ENCODE measurements around the gene IQSEC3.

IQSEC3 gene

DNA sequence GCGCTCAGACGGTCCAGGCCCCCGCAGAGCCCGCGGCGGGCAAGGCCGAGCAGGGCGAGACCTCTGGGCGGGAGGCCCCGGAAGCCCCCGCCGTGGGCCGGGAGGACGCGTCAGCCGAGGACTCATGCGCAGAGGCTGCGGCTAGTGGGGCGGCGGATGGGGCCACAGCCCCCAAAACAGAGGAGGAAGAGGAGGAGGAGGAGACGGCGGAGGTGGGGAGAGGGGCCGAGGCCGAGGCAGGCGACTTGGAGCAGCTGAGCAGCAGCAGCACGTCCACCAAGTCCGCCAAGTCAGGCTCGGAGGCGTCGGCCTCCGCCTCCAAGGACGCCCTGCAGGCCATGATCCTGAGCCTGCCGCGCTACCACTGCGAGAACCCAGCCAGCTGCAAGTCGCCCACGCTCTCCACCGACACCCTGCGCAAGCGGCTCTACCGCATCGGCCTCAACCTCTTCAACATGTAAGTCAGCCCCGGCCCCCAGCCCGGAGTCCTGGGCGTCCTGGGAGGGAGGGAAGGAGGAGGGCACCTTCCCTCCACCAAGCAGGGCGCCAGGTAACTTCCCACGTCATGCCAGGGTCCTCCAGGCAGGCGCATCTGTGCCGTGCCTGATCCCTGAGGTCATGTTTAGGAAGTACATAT lies 72.4 kb downstream of the IQSEC3 start:
- DNase-seq (ENCODE audit: low read depth in 2 of 2) = peak in 1 of 2 experiments; percentile 15

DNA sequence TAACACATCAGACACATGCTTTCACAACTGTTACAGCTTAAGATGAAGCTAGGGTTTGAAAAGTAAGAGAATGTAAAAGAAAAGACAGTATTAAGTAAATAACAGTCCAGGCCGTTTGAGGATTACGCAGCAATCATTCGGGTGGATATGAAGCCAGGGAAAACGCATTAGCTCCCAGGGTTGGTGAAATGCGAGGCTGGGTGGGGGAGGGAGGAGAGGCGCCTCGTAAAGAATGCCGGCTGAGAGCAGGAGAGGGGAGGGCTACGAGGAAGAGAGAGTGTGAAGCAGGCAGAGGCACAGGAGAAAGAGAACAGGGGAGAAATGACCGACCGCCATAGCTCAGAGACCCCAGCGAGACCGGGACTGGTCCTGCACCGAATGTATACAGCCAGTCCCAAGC lies 73.0 kb downstream of the IQSEC3 start:
- no peak for DNase-seq (ENCODE audit: low read depth in 2 of 2)

DNA sequence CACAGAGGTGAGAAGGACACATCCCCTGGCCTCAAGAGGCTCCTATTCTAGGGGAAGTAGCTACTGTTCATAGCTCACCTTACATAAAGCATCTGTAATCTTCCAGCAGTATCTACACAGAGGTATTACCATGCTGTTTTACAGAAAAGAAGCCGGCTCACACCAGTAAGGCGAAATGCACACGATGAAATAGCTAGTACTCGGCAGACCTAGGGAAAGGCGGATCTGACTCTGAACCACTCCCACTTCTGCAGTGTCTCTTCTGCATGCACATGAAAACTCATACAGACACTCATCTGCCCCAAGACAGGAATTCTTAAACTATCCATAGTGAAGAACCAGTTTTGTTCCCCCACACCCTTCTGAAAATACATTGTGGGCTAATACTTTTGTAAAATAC lies 73.6 kb downstream of the IQSEC3 start:
- no peak for DNase-seq (ENCODE audit: low read depth in 2 of 2)

DNA sequence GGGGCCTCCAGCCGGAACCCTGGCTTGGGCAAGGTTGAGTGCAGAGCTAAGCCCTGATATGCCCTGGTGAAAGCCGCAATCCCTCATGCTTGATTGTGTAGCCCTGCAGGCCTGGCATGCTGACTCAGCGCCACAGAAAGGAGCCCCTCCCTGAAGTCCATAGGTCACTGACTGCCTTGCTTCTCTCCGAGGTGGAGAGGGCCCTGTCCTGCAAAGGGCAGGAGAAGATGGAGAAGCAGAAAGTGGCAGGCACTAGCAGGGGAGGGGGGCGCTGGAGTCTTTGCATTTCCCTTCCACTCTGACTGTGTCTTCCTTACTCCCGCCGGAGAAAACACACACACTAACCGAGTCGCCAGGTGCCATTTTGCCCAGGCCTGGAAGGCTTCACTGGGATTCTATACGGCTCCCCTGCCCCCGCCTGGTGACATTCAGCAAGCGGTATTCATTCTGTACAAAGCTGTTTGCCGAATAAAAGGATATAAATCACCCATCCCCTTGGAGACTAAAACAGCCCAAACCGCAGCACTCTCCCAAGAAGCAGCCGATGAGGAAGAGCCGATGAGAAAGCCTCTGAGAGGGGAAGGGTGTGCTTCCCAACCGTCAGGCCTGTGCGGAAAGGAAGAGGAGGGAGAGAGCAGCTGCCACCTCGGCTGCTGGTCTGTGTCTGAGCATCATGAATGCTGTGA lies 77.5 kb downstream of the IQSEC3 start:
- DNase-seq (ENCODE audit: low read depth in 2 of 2) = no peak

DNA sequence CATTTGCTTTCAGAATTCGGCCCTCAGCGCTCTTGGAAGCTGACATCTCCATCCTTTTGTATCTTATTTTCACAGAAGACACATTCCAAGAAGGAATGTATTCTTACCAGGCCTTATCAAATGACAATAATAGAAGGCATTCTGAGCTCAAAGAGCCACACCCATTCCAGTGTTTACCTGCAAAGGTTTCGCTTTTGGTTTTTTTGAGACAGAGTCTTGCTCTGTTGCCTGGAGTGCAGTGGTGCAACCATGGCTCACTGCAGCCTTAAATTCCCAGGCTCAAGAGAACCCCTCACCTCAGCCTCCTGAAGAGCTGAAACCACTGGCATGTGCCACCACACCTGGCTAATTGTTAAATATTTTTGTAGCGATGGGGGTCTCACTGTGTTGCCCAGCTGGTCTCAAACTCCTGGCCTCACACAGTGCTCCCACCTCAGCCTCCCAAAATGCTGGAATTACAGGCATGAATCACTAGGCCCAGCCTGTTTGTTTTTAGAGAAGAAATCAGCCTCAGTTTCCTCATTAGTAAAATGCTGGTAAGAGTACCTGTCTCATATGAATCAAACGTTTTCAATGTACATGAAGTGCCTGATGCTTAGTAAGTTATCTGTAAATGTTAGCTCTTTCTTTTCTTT lies 78.2 kb downstream of the IQSEC3 start:
- no peak for DNase-seq (ENCODE audit: low read depth in 2 of 2)

DNA sequence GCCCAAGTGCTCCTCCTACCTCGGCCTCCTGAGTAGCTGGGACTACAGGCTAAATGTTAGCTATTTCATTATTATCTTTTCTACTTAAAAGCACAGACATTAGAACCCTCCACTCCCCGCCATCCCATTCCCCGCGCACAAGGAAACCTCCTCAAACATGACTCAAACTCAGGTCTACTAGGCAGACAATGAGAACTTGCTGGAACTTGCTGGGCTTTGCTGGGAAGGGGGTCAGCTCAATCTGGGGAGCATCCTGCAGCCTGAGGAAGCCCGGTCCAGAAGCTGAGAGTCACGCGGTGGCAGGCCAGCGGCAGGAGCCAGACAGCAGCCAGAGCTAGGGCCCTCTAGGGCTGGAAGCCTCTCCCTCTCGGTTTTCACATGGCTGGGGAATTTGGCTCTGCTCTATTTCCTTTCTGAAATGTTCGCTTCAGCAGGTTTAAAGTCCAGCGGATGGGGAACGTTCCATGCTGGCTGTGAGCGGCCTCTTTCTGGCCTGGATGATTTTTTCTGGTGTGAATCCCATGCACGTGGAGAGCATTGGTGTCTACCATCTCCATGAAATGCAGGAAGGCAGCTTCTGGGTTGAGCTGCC lies 78.9 kb downstream of the IQSEC3 start:
- DNase-seq (ENCODE audit: low read depth in 2 of 2) = no peak

DNA sequence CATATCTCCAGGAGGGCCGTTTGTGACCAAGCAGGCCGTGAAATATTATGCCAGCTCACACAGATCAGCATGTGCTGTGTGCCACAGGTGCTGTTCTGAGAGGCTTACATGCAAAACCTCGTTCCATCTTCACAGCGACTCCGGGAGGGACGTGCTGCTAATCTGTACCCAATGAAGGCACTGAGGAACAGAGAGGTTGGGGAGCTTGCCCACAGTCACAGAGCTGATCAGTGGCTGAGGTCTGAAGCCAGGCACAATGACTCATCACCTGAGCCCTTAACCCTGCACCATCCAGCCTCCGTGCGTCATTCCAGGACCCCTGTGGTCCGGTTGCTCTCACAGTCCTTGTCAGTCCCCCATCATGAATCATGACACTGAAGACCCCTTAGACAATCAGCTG lies 80.7 kb downstream of the IQSEC3 start:
- no peak for DNase-seq (ENCODE audit: low read depth in 2 of 2)

DNA sequence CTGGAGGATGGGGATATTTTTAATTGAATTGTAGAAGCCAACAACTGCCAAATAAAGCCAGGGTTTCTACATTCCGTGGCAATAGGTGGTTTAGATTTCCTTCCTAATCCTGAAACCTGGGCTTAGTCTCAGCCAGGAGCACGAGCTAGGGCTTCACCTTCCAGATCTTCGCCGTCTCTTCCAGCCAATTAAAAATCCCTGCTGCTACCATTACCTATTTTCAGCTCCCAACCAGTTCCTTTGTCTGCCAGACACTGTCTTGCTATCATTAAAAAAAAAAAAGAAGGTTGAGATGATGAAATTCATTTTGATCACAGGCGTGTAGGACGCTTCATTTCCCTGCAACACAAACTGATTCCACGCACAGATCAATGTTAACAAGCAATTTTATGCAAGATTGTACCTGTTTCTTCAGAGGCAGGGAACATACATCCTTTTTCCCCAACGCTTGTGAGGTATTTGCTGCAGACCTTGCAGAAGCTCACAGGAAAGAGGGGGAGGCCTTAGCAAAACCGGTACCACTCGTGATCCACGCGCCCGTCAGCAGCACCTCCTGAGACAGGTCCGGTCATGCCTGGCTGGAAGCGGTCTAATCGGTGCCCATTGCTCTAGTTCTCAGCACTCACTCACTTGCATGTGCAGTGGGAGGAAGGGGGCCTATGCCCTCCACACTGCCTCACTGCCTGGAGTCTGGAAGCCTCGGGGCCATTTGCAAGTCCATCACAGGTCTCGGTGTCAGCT lies 82.3 kb downstream of the IQSEC3 start:
- no peak for DNase-seq (ENCODE audit: low read depth in 2 of 2)

DNA sequence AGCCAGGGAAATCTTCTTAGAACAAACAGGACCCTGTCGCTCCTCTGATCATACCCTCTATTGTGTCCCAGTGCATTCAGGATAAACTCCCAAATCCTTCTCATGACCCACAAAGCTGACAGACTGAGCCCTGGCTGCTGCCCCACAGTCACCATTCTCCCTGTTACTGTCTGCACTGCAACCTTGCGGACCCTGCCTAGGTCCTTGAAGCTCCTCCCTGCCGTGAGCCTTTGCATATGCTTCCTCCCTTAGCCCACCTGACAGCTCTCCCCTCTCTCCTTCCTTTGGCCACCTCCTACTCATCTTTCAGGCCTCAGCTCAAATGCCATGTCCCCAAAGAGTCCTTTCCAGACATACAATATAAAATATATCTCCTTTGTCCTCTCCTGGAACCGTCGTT lies 85.0 kb downstream of the IQSEC3 start:
- no peak for DNase-seq (ENCODE audit: low read depth in 2 of 2)

DNA sequence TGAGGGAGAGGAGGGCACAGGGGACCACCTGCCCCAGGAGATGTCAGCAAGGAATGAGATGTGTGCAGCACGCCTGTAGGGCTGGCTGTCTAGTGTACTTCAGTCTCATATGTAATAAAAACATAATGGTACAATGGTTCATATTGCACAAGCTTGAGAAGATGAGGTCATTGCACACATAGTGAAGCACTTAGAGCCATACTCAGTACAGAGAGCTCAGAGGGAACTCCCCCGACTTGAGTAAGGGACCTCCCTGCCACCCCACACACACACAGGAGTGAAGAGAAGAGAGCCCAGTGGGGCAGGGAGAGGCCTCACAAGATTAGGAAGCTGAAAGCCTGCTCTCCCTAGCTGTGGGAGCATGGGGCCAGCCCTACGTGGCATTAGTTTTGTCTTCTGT lies 85.9 kb downstream of the IQSEC3 start:
- no peak for DNase-seq (ENCODE audit: low read depth in 2 of 2)

DNA sequence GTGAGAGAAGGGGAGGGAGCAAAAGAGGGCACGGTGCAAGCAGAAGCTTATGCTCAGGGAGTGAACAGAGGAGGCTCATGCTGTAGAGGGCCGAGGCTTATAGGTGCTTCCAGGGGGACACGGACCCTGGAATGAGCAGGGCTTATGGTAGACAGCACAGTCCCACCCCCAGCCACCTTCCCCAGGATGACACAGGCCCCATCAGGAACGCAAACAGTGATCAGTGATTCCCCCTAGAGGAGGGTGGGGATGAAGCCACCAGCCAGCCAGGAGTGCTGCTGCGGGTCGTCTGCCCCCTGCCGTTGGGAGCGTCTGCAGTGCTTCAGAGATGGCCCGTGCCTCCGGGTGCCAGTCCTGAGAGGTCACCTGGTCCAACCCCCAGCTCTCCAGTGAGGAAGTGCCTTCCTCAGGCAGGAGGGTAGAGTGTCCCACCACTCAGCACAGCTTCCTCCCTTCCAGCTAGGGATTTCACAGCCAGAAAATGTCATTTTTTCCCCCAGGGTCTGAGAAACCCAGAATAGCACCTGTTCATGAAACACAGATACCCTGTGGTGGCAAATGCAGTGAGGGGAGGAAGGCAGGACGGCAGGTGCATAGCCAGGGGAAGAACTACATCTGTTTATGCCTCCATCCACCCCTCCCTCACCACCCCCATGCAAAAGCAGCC lies 86.6 kb downstream of the IQSEC3 start:
- peak in 1 of 2 experiments; percentile 49 for DNase-seq (ENCODE audit: low read depth in 2 of 2)

DNA sequence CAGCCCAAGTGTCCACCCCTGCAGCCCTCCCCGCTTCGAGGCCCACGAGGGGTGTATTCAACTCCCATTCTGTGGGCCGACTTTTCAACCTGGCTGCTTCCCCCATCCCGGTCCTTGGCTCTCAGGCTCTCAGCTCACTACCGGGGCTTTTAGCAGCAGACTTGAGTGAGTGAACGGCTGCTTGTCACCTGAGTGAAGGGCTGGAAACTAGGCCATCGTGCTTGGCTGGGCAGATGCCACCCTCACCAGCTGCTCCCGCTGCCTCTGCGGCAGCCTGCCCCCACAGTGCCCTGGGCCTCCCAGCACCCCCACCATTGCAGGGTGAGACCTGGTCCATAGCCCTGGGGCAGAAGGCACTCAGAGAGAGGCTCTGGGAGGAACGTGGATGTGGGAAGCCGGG lies 87.5 kb downstream of the IQSEC3 start:
- no peak for DNase-seq (ENCODE audit: low read depth in 2 of 2)

DNA sequence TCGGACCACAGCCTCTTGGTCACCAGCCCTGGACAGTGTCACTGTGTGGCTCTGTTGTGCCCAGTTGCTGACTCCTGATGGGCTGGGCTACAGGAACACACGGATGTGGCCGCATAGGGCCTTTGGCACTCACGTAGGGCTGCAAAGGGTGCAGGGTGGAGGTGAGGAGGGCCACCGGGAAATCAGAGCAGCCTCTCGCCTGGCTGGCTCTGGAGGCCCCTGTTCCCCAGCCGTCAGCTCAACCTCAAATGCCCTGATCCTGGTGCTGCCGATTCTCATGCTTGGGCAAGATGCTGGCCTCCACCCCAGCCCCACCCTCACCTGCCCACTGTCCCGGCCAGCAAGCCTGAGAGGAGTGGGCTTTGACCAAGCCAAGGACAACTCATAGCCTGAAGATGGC lies 88.4 kb downstream of the IQSEC3 start:
- DNase-seq (ENCODE audit: low read depth in 2 of 2) = no peak

DNA sequence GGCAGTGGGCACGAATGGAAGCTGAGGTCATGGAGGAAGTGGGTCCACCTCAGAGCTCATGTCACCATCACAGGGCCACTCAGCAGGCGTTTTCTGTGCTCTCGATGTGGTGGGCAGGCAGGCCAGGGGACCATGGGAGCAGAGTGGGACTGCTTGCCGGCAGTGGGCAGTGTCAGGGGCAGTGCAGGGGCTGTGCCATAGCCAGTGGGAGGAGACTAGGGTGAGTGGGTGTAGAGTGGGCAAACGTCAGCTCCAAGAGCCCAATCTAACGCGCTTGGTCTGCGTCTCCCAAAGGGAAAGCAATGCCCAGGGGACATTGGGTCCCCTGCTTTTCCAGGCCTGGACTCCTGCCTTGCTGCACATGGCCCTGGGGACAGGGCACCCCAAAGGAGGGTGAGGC lies 89.1 kb downstream of the IQSEC3 start:
- no peak for DNase-seq (ENCODE audit: low read depth in 2 of 2)

DNA sequence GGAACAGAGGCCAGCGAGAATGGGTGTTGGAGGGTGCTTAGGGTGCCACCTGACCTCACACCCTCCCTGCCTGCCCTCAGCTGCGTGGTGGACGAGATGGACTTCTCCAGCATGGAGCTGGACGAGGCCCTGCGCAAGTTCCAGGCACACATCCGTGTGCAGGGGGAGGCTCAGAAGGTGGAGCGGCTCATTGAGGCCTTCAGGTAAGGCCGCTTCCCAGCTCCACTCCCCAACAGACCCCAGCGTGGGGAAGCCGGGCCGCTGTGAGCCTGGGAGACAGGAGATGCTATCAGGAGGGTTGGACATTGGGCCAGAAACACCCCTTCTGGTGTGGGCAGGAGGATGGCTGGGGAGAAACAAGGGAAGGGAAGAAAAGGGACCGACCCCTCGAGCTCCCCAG lies 90.4 kb downstream of the IQSEC3 start:
- DNase-seq (ENCODE audit: low read depth in 2 of 2) = no peak

DNA sequence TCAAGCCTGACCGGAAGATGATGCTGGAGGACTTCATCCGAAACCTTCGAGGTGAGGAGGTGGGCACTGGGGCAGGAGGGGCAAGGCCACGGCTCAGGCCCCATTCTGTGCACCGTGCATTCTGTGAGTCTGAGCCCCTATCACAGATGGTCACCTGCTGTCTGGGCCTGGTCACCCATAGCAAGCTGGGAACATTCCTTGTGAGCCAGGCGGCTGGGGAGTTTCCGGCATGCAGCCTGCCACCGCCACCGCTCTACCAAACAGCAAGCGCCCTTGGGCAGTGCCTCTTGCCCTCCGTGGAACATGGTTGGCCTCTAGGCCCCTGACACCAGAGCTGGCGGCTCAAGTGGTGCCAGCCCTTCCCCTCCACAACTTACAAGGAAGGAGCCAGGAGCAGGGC lies 91.1 kb downstream of the IQSEC3 start:
- no peak for DNase-seq (ENCODE audit: low read depth in 2 of 2)

DNA sequence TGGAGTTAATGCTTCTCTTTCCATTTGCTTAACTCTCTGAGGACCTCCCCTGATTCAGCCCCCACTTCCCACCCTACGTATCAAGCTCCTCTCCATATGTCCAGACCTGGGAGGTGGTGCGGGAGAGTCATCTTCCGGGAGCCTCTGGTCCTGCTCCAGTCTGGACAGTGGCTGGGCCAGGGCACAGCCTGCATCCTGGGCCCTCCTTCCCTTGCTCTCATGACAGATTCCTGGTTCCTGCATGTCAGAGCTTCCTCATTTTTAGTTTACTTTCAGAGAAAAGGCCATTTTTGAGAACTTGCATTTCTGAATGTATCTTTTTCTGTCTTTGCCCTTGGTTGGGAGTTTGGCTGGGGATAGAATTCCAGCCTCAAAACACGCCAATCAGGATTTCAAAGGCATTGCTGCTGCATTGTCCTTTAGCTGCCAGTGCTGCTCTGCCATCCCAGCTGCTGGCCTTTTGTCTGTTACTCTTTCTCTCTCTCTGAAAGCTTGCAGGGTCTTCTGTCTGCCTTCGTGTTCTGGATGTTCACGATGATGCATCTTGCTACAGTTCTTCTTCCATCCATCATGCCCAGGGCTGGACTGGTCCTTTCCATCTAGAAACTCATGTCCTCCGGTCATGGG lies 92.7 kb downstream of the IQSEC3 start:
- DNase-seq (ENCODE audit: low read depth in 2 of 2) = no peak

DNA sequence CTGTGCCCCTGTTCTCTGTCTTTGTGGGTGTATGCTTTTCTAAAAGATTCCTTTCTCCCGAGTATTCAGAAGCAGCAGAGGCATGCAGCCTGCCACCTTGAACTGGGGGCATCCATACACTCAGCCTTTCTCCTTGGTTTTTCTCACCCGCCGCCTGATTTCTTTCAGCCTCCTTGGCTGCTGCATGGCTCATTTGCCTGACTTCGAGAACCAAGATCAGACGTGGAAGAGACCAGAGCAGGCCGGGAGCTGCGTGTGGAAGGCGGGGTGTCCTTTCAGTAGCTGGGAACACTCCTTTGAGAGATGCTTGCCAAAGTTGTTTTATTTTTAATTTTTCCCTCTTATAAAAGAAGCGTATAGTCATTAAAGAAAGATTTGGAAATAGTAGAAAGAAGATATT lies 94.3 kb downstream of the IQSEC3 start:
- no peak for DNase-seq (ENCODE audit: low read depth in 2 of 2)

DNA sequence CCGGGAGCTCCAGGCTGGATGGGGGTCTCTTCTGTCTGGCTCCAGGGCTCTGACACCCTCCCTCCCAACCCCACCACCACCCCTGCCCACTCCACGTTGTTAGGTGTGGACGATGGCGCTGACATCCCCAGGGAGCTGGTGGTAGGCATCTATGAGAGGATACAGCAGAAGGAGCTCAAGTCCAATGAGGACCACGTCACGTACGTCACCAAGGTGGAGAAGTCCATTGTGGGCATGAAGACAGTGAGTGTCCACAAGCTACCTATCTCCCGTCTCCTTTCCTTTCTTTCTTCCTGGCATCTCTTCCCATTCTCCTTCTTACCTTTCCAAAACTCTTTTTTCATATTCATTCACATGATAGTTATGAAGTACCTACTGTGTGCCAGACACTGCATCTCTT lies 95.3 kb downstream of the IQSEC3 start:
- no peak for DNase-seq (ENCODE audit: low read depth in 2 of 2)

DNA sequence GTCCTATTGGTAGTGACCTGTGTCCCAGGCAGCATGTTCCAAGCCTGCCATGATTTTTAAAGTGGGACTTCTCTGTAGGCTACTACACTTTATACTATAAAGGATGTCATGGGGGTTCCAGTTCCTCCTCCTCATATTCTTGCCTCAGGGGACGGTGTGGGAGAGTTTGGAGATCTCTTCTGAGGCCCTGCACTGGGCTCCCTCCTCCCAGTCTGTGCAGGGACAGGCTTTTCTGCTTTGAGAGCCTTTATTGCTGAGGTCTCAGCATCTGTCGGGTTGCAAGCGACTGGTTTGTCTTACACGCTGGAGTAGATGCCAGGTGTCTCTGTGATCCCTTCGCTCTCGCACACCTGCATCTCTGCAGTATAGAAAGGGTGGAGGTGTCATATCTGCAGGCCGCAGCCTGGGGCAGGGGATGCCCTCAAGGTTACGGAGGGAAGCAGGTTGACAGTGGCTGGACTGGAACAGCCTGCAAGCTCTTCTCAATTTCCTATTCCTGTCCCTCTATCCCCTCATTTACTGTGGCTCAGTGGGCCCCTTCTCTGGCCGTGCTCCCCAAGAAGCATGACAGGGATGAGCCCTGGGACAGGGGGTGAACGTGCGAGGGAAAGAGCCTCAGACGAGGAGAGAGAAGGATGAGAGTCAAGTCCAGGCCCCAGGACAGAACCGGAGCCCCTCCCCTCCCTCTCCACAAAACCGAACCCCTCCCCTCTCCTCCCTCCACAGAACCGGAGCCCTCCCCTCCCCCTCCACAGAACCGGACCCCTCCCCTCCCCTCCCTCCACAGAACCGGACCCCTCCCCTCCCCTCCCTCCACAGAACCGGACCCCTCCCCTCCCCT lies 96.1 kb downstream of the IQSEC3 start:
- DNase-seq (ENCODE audit: low read depth in 2 of 2) = no peak
